Amygdala (tissue), 56 donors: ENCODE measurements around the gene ZNF79.

Source experiments
- DNase-seq, 56 donors: peaks; one replicate each; lab custom pipeline; 2025; lab: John Stamatoyannopoulos, UW

The ZNF79 gene

DNA sequence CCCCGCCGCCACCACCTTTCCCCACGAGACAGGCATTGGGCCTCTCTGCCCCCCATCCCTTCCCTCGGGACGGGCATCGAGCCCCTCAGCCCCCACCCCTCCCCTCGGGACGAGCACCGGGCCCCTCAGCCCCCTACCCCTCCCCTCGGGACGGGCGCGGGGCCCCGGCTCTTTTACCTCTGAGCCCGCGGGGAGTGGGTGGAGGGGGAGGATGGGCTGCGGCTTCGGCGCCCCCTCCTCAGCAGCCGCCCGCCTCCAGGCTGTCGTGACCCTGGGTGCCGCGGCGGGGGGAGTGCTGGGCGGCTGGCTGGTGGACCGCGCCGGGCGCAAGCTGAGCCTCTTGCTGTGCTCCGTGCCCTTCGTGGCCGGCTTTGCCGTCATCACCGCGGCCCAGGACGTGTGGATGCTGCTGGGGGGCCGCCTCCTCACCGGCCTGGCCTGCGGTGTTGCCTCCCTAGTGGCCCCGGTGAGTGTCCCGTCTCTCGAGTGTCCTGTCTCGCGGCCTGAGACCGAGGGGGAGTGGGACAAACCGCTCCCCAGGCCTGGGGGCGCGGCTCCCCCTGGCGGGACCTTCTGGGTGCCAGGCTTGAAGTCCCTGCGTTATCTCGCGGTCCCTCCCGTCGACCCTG lies 26.4 kb upstream of the ZNF79 start:
- DNase-seq: peak in 18 of 56 donors; percentile 15 to 53 (median 37)

GRCh38 chr9:127398275-127398647 lies 25.9 kb upstream of the ZNF79 start:
- DNase-seq: no peak

- DNase-seq: no peak
Measured at GRCh38 chr9:127398715-127399400, 25.3 kb upstream of the ZNF79 start.

DNA sequence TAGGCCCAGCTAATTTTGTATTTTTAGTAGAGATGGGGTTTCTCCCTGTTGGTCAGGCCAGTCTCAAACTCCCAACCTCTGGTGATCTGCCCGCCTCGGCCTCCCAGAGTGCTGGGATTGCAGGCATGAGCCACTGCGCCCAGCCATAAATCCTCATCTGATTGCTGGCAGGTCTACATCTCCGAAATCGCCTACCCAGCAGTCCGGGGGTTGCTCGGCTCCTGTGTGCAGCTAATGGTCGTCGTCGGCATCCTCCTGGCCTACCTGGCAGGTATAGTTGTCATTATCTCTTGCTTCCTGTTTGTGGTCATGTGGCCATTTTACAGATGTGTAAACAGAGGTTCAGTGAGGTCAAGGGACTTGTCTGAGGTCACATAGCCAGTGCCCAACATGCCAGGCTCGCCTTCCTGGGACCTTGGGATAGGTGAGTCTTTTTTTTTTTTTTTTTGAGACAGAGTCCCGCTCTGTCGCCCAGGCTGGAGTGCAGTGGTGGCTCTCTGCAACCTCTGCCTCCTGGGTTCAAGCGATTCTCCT lies 24.4 kb upstream of the ZNF79 start:
- DNase-seq: no peak

- DNase-seq: peak in 14 of 56 donors; percentile 18 to 69 (median 38)
Measured at GRCh38 chr9:127402401-127403090, 21.6 kb upstream of the ZNF79 start.

DNA sequence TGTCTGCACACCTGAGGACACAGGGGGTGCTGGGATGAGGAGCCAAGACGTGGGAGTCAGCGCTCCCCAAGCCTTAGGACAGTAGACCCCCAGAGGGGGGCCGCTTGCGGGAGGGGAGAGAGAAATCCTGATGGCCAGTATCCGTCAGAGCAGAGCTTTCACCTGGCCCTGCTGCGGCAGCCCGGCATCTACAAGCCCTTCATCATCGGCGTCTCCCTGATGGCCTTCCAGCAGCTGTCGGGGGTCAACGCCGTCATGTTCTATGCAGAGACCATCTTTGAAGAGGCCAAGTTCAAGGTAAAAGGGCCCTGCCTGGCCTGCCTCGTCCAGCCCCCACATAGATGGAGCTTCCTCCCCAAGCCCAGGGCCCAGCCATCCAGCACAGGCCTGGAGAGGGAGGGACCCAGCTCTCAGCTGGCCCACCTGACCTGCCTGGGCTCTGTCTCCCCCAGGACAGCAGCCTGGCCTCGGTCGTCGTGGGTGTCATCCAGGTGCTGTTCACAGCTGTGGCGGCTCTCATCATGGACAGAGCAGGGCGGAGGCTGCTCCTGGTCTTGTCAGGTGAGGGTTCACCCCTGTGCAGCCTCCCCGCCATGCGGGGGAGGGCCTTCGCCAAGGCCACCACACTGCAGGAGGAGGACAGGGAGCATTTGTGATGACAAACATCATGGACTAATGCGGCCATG lies 20.5 kb upstream of the ZNF79 start:
- DNase-seq: no peak

GRCh38 chr9:127404631-127405030 lies 19.6 kb upstream of the ZNF79 start:
- no peak for DNase-seq

GRCh38 chr9:127405344-127406125 lies 18.6 kb upstream of the ZNF79 start:
- DNase-seq: no peak

GRCh38 chr9:127406799-127407491 lies 17.2 kb upstream of the ZNF79 start:
- no peak for DNase-seq

GRCh38 chr9:127407492-127407843 lies 16.7 kb upstream of the ZNF79 start:
- DNase-seq: no peak

DNA sequence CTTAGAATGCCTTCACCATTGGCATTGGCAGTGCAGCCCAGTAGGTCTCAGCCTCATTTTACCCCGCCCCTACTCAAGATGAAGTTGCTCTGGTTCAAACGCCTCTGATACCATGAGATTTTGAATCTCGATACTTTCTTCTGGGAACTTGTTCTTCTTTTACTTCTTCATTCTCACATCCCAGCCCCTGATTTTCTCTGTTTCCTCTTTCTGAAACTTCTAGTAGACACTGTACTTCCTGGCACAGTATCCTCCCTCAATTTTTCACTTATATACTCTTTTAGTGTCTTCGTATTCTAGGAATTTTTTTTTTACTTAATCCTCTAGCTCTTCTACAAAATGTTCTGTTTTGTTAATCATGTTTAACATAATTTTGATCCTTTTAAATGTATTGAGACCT lies 13.1 kb upstream of the ZNF79 start:
- DNase-seq: no peak

- no peak for DNase-seq
Measured at GRCh38 chr9:127415141-127415540, 9.0 kb upstream of the ZNF79 start.

GRCh38 chr9:127415657-127416056 lies 8.5 kb upstream of the ZNF79 start:
- DNase-seq: no peak

GRCh38 chr9:127417131-127418036 lies 6.8 kb upstream of the ZNF79 start:
- peak in 2 of 56 donors; percentile 19 to 20 for DNase-seq

DNA sequence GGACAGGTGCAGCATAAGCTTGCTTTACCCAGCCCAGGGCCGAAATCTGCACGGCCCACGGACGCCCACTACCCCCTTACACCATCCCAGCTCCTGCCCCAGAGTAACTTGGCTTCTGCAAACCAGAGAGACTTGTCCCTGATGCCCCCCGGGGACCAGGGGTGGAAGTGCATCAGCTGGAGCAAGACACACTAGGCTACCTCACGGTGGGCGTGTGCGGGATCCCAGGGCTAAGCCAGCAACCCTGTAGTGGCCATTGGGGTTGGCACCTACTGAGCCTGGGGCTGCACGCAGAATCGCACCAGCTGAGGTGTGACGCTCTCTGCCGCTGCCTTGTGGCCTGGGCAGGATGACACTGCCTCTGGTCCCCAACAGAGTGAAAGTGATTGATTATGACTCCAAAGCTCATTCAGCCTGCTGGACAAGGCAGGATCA lies 6.1 kb upstream of the ZNF79 start:
- DNase-seq: peak in 1 of 56 donors; percentile 3

DNA sequence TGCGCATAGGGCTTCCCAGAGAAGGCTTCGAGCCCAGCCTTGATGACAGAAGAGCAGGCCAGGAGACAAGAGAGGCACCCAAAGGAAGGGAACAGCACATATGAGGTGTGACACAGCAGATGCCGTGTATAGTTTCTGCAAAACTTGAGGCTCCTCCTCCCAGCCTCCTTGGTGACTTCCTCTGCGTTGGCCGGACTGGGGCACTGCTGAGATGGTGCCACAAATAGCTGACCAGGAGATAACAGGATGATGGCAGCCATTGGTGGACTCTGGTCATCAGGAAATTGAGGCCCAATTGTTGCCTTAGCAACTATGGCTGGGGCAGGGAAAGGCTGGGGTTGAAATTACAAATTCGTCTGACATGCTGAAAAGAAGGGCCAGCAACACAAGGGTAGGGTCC lies 4.8 kb upstream of the ZNF79 start:
- no peak for DNase-seq

- no peak for DNase-seq
Measured at GRCh38 chr9:127421057-127421456, 3.1 kb upstream of the ZNF79 start.

DNA sequence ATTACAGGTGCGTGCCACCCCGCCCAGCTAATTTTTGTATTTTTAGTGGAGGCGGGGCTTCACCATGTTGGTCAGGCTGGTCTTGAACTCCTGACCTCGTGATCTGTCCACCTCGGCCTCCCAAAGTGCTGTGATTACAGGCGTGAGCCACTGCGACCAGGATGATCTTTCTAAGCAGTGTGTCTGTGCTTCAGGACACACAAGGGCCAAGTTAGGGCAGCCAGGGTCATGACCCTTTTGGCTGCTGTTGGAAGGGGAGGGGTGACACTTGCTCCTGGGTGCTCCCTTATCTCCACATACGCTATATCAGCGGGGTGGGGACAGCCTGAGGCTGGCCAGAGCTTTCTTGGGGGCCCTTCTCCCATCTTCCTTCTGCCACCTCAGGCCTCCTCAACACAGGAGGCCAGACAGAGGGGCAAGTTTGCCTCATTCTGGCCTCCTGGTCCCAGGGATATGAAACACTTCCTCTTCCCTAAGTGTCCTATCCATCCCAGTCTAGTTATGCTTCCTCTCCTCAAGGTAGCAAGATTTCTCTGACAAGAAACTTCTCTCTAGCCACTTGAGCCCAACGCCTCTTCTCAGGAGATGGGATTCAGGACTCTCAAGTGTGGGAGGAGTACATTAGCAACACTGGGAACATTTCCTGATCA lies 1.9 kb upstream of the ZNF79 start:
- DNase-seq: no peak
